WTC11 (cell line): Measurements from ENCODE around the gene NEDD4L.

ENCODE experiments used
- CTCF ChIP-seq: fragments of 200-600 bp; IDR thresholded peaks from 2 replicates; pipeline ENCODE4 v1.8.0; 2022; ENCODE audit warnings: antibody characterized with exemption
- JUN ChIP-seq: sonication (generic); formaldehyde crosslinking; IDR thresholded peaks from 2 replicates; pipeline ENCODE4 v1.8.0; 2023; ENCODE audit warnings: mild to moderate bottlenecking, missing genetic modification reagents
- NR3C1 ChIP-seq: sonication (generic); formaldehyde crosslinking; conservative IDR thresholded peaks from 2 replicates; pipeline ENCODE4 v1.8.1; 2023; ENCODE audit warnings: low read depth, mild to moderate bottlenecking, missing genetic modification reagents
- TP53 ChIP-seq: sonication (generic); formaldehyde crosslinking; IDR thresholded peaks from 2 replicates; pipeline ENCODE4 v1.8.1; 2023; ENCODE audit warnings: mild to moderate bottlenecking, missing genetic modification reagents
- ZNF263 ChIP-seq: sonication (generic); formaldehyde crosslinking; IDR thresholded peaks from 2 replicates; pipeline ENCODE4 v1.8.1; 2022; ENCODE audit warnings: low read depth, mild to moderate bottlenecking, moderate library complexity, missing genetic modification reagents

GRCh38 chr18:58252166-58252565 is 208.1 kb downstream of the NEDD4L start:
- TF ChIP-seq CTCF (no peak), NR3C1 (CRISPR knock-in tag) (no peak), JUN (CRISPR knock-in tag) (no peak), TP53 (CRISPR knock-in tag) (no peak), ZNF263 (CRISPR knock-in tag) (no peak)
